ENCODE measurements around the gene DNAH14. TPM values are rescaled to one million over a fixed set of nuclear protein-coding genes. Genes with fewer than 3 reads are reported as not detected.

The DNAH14 gene
- total RNA-seq, 1 donor from 2014 or later: 21.6 TPM

GRCh38 chr1:225364439-225364838 lies 435.0 kb downstream of the DNAH14 start:
- Mint-ChIP-seq H3K4me3 (ENCODE audit: unreplicated experiment) (no peak overlapping the region), H3K4me1 (ENCODE audit: unreplicated experiment) (no peaks in the 10 kb centered on the region), H3K27me3 (ENCODE audit: unreplicated experiment) (no peaks in the 10 kb centered on the region), H3K9me3 (ENCODE audit: unreplicated experiment) (no peaks in the 10 kb centered on the region), H3K27ac (ENCODE audit: unreplicated experiment) (no peak overlapping the region), H3K36me3 (ENCODE audit: low read depth, unreplicated experiment) (no peaks in the 10 kb centered on the region)
- no peak for DNase-seq (ENCODE audit: low spot score)
- TF ChIP-seq, protein P1, sequence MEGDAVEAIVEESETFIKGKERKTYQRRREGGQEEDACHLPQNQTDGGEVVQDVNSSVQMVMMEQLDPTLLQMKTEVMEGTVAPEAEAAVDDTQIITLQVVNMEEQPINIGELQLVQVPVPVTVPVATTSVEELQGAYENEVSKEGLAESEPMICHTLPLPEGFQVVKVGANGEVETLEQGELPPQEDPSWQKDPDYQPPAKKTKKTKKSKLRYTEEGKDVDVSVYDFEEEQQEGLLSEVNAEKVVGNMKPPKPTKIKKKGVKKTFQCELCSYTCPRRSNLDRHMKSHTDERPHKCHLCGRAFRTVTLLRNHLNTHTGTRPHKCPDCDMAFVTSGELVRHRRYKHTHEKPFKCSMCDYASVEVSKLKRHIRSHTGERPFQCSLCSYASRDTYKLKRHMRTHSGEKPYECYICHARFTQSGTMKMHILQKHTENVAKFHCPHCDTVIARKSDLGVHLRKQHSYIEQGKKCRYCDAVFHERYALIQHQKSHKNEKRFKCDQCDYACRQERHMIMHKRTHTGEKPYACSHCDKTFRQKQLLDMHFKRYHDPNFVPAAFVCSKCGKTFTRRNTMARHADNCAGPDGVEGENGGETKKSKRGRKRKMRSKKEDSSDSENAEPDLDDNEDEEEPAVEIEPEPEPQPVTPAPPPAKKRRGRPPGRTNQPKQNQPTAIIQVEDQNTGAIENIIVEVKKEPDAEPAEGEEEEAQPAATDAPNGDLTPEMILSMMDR (IDR thresholded peaks at IDR 0.05; ENCODE audit: unreplicated experiment): no peak

DNA sequence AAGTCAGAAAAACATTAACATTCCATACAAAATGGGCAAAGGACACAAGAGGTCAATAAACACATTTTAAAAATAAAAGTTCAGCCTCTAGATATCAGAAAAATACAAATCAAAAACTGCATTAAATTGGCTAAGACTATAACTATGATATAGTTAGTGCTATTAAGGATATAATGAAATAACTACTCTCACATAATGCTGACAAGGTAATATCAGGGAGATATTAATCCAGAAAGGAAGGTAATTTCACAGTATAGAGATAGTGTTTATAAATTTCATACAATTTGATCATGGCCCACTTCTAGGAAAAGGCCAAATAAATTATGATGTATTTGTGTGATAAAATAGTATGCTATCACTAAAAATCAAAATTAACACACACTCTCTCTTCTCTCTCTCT lies 436.5 kb downstream of the DNAH14 start:
- no peak for DNase-seq (ENCODE audit: low spot score)
- H3K4me1 Mint-ChIP-seq (ENCODE audit: unreplicated experiment): no peaks in the 10 kb centered on the region
- no peaks in the 10 kb centered on the region for H3K36me3 Mint-ChIP-seq (ENCODE audit: low read depth, unreplicated experiment)
- no peak overlapping the region for H3K4me3 Mint-ChIP-seq (ENCODE audit: unreplicated experiment)
- H3K27me3 Mint-ChIP-seq (ENCODE audit: unreplicated experiment): no peaks in the 10 kb centered on the region
- no peak overlapping the region for H3K27ac Mint-ChIP-seq (ENCODE audit: unreplicated experiment)
- H3K9me3 Mint-ChIP-seq (ENCODE audit: unreplicated experiment): no peaks in the 10 kb centered on the region
- TF ChIP-seq, protein P1 (IDR thresholded peaks at IDR 0.05; ENCODE audit: unreplicated experiment): no peak

DNA sequence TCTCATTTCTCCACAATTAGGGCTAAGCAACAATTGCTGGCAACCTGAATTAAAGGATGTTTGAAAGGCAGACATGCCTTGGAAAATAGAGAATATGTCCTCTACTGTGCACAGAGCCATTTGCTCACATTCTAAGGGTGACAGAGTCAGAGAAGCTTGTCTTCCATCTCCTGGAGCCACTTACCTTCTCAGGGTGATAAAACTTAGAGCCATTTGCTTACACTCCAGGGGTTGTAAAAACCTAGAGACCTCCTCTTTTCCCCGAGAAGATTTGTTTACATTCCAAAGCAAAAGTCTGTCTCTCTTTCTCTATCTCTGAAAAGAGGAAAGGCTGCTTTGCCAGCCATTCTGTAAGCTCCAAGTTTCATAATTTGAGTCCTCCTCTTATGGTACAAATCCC lies 437.1 kb downstream of the DNAH14 start:
- Mint-ChIP-seq H3K27me3 (ENCODE audit: unreplicated experiment) (no peaks in the 10 kb centered on the region), H3K4me1 (ENCODE audit: unreplicated experiment) (no peaks in the 10 kb centered on the region), H3K27ac (ENCODE audit: unreplicated experiment) (no peak overlapping the region), H3K36me3 (ENCODE audit: low read depth, unreplicated experiment) (no peaks in the 10 kb centered on the region), H3K4me3 (ENCODE audit: unreplicated experiment) (no peak overlapping the region), H3K9me3 (ENCODE audit: unreplicated experiment) (no peaks in the 10 kb centered on the region)
- TF ChIP-seq, protein P1 (IDR thresholded peaks at IDR 0.05; ENCODE audit: unreplicated experiment): no peak
- DNase-seq (ENCODE audit: low spot score): no peak

GRCh38 chr1:225368036-225368552 lies 438.6 kb downstream of the DNAH14 start:
- no peaks in the 10 kb centered on the region for H3K27me3 Mint-ChIP-seq (ENCODE audit: unreplicated experiment)
- DNase-seq (ENCODE audit: low spot score): no peak
- H3K36me3 Mint-ChIP-seq (ENCODE audit: low read depth, unreplicated experiment): no peaks in the 10 kb centered on the region
- TF ChIP-seq, protein P1 (IDR thresholded peaks at IDR 0.05; ENCODE audit: unreplicated experiment): no peak
- no peaks in the 10 kb centered on the region for H3K4me1 Mint-ChIP-seq (ENCODE audit: unreplicated experiment)
- no peaks in the 10 kb centered on the region for H3K9me3 Mint-ChIP-seq (ENCODE audit: unreplicated experiment)
- H3K4me3 Mint-ChIP-seq (ENCODE audit: unreplicated experiment): no peak overlapping the region
- H3K27ac Mint-ChIP-seq (ENCODE audit: unreplicated experiment): no peak overlapping the region

DNA sequence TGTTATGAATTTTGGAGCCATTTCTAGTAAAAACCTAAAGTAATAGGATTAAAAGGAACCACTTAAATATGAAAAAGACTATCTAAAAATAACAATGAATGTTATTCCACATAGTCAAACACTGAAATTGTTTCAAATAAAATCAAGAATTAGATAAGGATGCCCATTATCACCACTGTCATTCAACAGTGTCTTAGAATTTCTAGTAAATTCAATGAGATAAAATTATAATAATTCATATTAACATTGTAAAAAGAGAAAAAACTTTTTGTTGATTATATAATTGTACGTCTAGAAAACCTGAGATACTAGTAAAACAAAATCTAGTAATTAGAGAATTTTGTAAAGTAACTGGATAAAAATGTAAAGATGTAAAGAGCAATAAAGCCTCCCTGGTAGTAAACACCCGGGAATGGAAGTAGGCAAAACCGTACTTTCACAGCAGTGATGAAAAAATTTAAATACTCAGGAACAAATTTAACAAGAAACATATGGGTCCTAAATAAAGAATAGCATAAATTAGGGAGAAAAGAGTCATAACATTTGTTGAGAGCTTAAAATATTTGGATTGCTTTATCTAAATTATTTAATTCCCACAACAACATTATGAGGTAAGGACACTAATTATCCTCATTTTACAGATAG lies 442.0 kb downstream of the DNAH14 start:
- no peaks in the 10 kb centered on the region for H3K36me3 Mint-ChIP-seq (ENCODE audit: low read depth, unreplicated experiment)
- H3K9me3 Mint-ChIP-seq (ENCODE audit: unreplicated experiment): no peaks in the 10 kb centered on the region
- DNase-seq (ENCODE audit: low spot score): no peak
- no peaks in the 10 kb centered on the region for H3K27me3 Mint-ChIP-seq (ENCODE audit: unreplicated experiment)
- no peak overlapping the region for H3K4me3 Mint-ChIP-seq (ENCODE audit: unreplicated experiment)
- no peak overlapping the region for H3K27ac Mint-ChIP-seq (ENCODE audit: unreplicated experiment)
- TF ChIP-seq, protein P1 (IDR thresholded peaks at IDR 0.05; ENCODE audit: unreplicated experiment): no peak
- no peaks in the 10 kb centered on the region for H3K4me1 Mint-ChIP-seq (ENCODE audit: unreplicated experiment)
